GM18517 (cell line): ENCODE data around the gene CEPT1.

ENCODE experiments used
- ATAC-seq: cut with Tn5 transposase; IDR thresholded peaks from one replicate; pipeline ENCODE4 v1.9.1; 2021; ENCODE audit warnings: mild to moderate bottlenecking, moderate library complexity; ENCODE audit not compliant: unreplicated experiment

Gene CEPT1

GRCh38 chr1:111225717-111226400 lies 85.8 kb downstream of the CEPT1 start:
- ATAC-seq: no peak

- ATAC-seq: no peak
Measured at GRCh38 chr1:111227434-111227833, 87.4 kb downstream of the CEPT1 start, which contains the start of gene CHI3L2. Gene CHI3L2, plus strand, starts transcription at chr1:111227713. Its CDS starts 17 bp downstream, at chr1:111227730.

GRCh38 chr1:111227851-111228747 lies 88.1 kb downstream of the CEPT1 start:
- no peak for ATAC-seq

GRCh38 chr1:111228748-111229126 lies 88.7 kb downstream of the CEPT1 start:
- ATAC-seq: no peak

- ATAC-seq: no peak
Measured at GRCh38 chr1:111232134-111232533, 92.1 kb downstream of the CEPT1 start.

GRCh38 chr1:111234258-111234657 lies 94.2 kb downstream of the CEPT1 start:
- no peak for ATAC-seq
